K562 (cell line): ENCODE measurements around the gene EFS. TPM values are rescaled to one million over a fixed set of nuclear protein-coding genes. Genes with fewer than 3 reads are reported as not detected.

Experiments
- ATAC-seq: fragments of 200-7000 bp; cut with Tn5 transposase; 3 replicates; pipeline ENCODE4 v1.9.1; 2020; ENCODE audit warnings: moderate library complexity
- BruUV-seq: library from RNA; stranded (reverse); fragments of 400-500 nt; replicated peaks from 2 replicates; lab custom pipeline; 2021; lab: Mats Ljungman, UMichigan
- CTCF ChIA-PET: fragments of 300-600 bp; formaldehyde crosslinking; extraction: SDS; loops from one replicate; lab custom pipeline; 2021; ENCODE audit warnings: low intra/inter-chr PET ratio; lab: Yijun Ruan, JAX
- POLR2A ChIA-PET: fragments of 300-600, 350-650 bp; sonication (Branson Sonifier 250); formaldehyde crosslinking; extraction: SDS; loops from one replicate; lab custom pipeline; 2021; ENCODE audit warnings: antibody characterized with exemption, inconsistent platforms; lab: Yijun Ruan, JAX
- DNase-seq, 4 experiments: peaks; one replicate each; pipeline versions ENCODE4 v3.0.0 to v3.0.0-alpha.2; 2011 to 2018; ENCODE audit warnings: low spot score in 3 of 4, mixed read lengths in 3 of 4; ENCODE audit errors: extremely low read depth in 1 of 4
- FAIRE-seq: peaks from 2 replicates; lab custom pipeline; 2011; peaks lifted over from hg19 to GRCh38; lab: Jason Lieb, UNC
- H2AFZ ChIP-seq: 2 replicates; pipeline ENCODE4 v1.6.0; 2011; ENCODE audit warnings: low read depth, low read length, control low read depth, inconsistent platforms
- H3K27ac ChIP-seq: fragments of 200-600 bp; 3 replicates; pipeline ENCODE4 v1.8.0; 2011; ENCODE audit warnings: low read depth, mild to moderate bottlenecking, control low read depth, inconsistent platforms, low read length, moderate library complexity, mixed read lengths; ENCODE audit errors: extremely low read depth
- H3K27me3 ChIP-seq, 2 experiments: fragments of 300-600 bp in 1 of 2; 2 replicates in 1 of 2; 3 replicates in 1 of 2; pipeline versions ENCODE4 v1.6.0 to v1.8.0; 2011; ENCODE audit warnings: inconsistent platforms in 2 of 2, low read length in 2 of 2, mild to moderate bottlenecking in 1 of 2, mixed read lengths in 1 of 2, moderate library complexity in 1 of 2; ENCODE audit not compliant: control insufficient read depth in 2 of 2, insufficient read depth in 2 of 2
- H3K36me3 ChIP-seq: fragments of 300-600 bp; 3 replicates; pipeline ENCODE4 v1.8.0; 2011; ENCODE audit warnings: mild to moderate bottlenecking, low read length, inconsistent platforms; ENCODE audit not compliant: control insufficient read depth, insufficient read depth
- H3K4me1 ChIP-seq, 2 experiments: fragments of 200-600 bp in 1 of 2; replicated peaks in 1 of 2; 2 replicates in 1 of 2; 3 replicates in 1 of 2; pipeline versions ENCODE4 v1.5.1 to v1.8.0; 2011; ENCODE audit warnings: inconsistent platforms in 2 of 2, low read length in 2 of 2, mild to moderate bottlenecking in 1 of 2, mixed read lengths in 1 of 2, moderate library complexity in 1 of 2; ENCODE audit not compliant: control insufficient read depth in 2 of 2, insufficient read depth in 2 of 2
- H3K4me2 ChIP-seq: 2 replicates; pipeline ENCODE4 v1.6.1; 2011; ENCODE audit warnings: low read length, control low read depth, inconsistent platforms, mixed read lengths; ENCODE audit not compliant: insufficient read depth
- H3K4me3 ChIP-seq: fragments of 200-600 bp; sonication (generic), shearing (Covaris generic); 2 replicates; pipeline ENCODE4 v1.5.1; 2016; ENCODE audit warnings: control low read depth, inconsistent platforms
- H3K79me2 ChIP-seq: fragments of 200-600 bp; 3 replicates; pipeline ENCODE4 v1.8.0; 2011; ENCODE audit warnings: low read length, inconsistent platforms; ENCODE audit not compliant: control insufficient read depth, insufficient read depth
- H3K9ac ChIP-seq, 2 experiments: 2 replicates each; pipeline versions ENCODE4 v1.6.0 to v1.6.1; 2011; ENCODE audit warnings: low read depth in 2 of 2, low read length in 2 of 2, control low read depth in 1 of 2, inconsistent platforms in 1 of 2, mild to moderate bottlenecking in 1 of 2, mixed read lengths in 1 of 2; ENCODE audit not compliant: insufficient read depth in 1 of 2
- H3K9me1 ChIP-seq: one replicate; pipeline ENCODE4 v1.6.0; 2011; ENCODE audit warnings: inconsistent platforms, mild to moderate bottlenecking, low read length, moderate library complexity; ENCODE audit not compliant: control insufficient read depth, insufficient read depth
- H3K9me3 ChIP-seq: replicated peaks from 2 replicates; pipeline ENCODE4 v1.5.1; 2011; ENCODE audit warnings: low read depth, low read length, inconsistent platforms; ENCODE audit not compliant: control insufficient read depth, insufficient read depth
- H4K20me1 ChIP-seq: replicated peaks from 2 replicates; pipeline ENCODE4 v1.6.1; 2011; ENCODE audit warnings: low read length, inconsistent platforms, mixed read lengths; ENCODE audit not compliant: control insufficient read depth, insufficient read depth
- ARID1B ChIP-seq: fragments of 450-650 bp; IDR thresholded peaks from 2 replicates; pipeline ENCODE4 v1.6.1; 2016; ENCODE audit warnings: antibody characterized with exemption, mild to moderate bottlenecking, inconsistent platforms
- BDP1 ChIP-seq: IDR thresholded peaks from 3 replicates; pipeline ENCODE4 v1.6.1; 2011; ENCODE audit not compliant: insufficient read length, insufficient read depth
- CXXC5 ChIP-seq: fragments of 250-450 bp; sonication (Bioruptor Pico); IDR thresholded peaks from 2 replicates; pipeline ENCODE4 v1.8.0; 2022; ENCODE audit warnings: inconsistent platforms, mild to moderate bottlenecking, moderate library complexity
- FOXM1 ChIP-seq, 2 experiments: fragments of 450-650 bp in 1 of 2; sonication (generic) in 1 of 2; formaldehyde crosslinking in 1 of 2; IDR thresholded peaks; 2 replicates each; pipeline versions ENCODE4 v1.6.1 to v1.9.0; 2017 to 2022; ENCODE audit warnings: low read depth in 2 of 2, mild to moderate bottlenecking in 2 of 2, missing genetic modification reagents in 1 of 2, moderate library complexity in 1 of 2
- MBD1 ChIP-seq: fragments of 250-450 bp; sonication (Bioruptor Pico); IDR thresholded peaks from 2 replicates; pipeline ENCODE4 v1.8.0; 2022; ENCODE audit warnings: inconsistent platforms
- NFXL1 ChIP-seq: fragments of 450-650 bp; formaldehyde crosslinking; IDR thresholded peaks from 2 replicates; pipeline ENCODE4 v1.4.0; 2021; ENCODE audit warnings: mild to moderate bottlenecking
- NR2F6 ChIP-seq: fragments of 450-650 bp; formaldehyde crosslinking; IDR thresholded peaks from 2 replicates; pipeline ENCODE4 v1.4.0; 2020; ENCODE audit warnings: mild to moderate bottlenecking
- PHB2 ChIP-seq: fragments of 450-650 bp; IDR thresholded peaks from 2 replicates; pipeline ENCODE4 v1.6.1; 2017; ENCODE audit warnings: low read depth
- POLR2AphosphoS2 ChIP-seq: IDR thresholded peaks from 2 replicates; pipeline ENCODE4 v1.6.1; 2012; ENCODE audit warnings: low read length, improper control_type of control experiment
- STAT5B ChIP-seq: fragments of 250-450 bp; sonication (Bioruptor Pico); IDR thresholded peaks from 2 replicates; pipeline ENCODE4 v1.8.0; 2021; ENCODE audit warnings: mild to moderate bottlenecking, inconsistent platforms
- TFAP4 ChIP-seq: sonication (generic); formaldehyde crosslinking; IDR thresholded peaks from 2 replicates; pipeline ENCODE4 v1.8.0; 2022; ENCODE audit warnings: missing genetic modification reagents, mild to moderate bottlenecking, moderate library complexity, borderline replicate concordance
- ZBTB1 ChIP-seq: sonication (generic); formaldehyde crosslinking; IDR thresholded peaks from 2 replicates; pipeline ENCODE4 v1.8.1; 2023; ENCODE audit warnings: missing genetic modification reagents, low read depth, mild to moderate bottlenecking, borderline replicate concordance
- ZBTB11 ChIP-seq, 3 experiments: fragments of 200-800 bp in 1 of 3; fragments of 250-450 bp in 1 of 3; fragments of 450-650 bp in 1 of 3; sonication (Bioruptor Pico) in 1 of 3; sonication (Bioruptor generic) in 1 of 3; formaldehyde crosslinking in 1 of 3; IDR thresholded peaks; 2 replicates each; pipeline versions ENCODE4 v1.6.1 to v1.8.0; 2016 to 2022; ENCODE audit warnings: mild to moderate bottlenecking in 2 of 3, missing genetic modification characterization in 2 of 3, missing compliant biosample characterization in 1 of 3, moderate library complexity in 1 of 3
- ZC3H4 ChIP-seq: sonication (generic); formaldehyde crosslinking; IDR thresholded peaks from 2 replicates; pipeline ENCODE4 v1.9.0; 2021; ENCODE audit warnings: missing genetic modification reagents, borderline replicate concordance
- ZKSCAN3 ChIP-seq: fragments of 250-450 bp; sonication (Bioruptor Pico); IDR thresholded peaks from 2 replicates; pipeline ENCODE4 v1.4.0; 2020
- ZNF354B ChIP-seq: fragments of 250-450 bp; sonication (Bioruptor Pico); IDR thresholded peaks from 2 replicates; pipeline ENCODE4 v1.4.0; 2020
- ZNF717 ChIP-seq: fragments of 250-450 bp; sonication (Bioruptor Pico); IDR thresholded peaks from 2 replicates; pipeline ENCODE4 v1.5.0; 2021
- WGBS: fragments of 100-300 bp; shearing (Covaris generic); methylation state at CpG from one replicate; pipeline ENCODE4 v1.1.6; 2016; ENCODE audit warnings: low coverage, mixed read lengths; ENCODE audit not compliant: insufficient coverage; ENCODE audit errors: missing lambda C conversion rate; 5-methylcytosine and 5-hydroxymethylcytosine counted together
- in situ Hi-C: fragments of 300-500 bp; cut with MboI; formaldehyde crosslinking; loops from 4 replicates; pipeline ENCODE4 v1.15.0; 2018; ENCODE audit warnings: inconsistent platforms, mixed read lengths
- intact Hi-C: fragments of 100-400 bp; cut with micrococcal nuclease; formaldehyde crosslinking; loops from 2 replicates; pipeline ENCODE4 v1.14.2; 2022
- polyA plus RNA-seq, 8 experiments: library from polyadenylated mRNA; depleted of rRNA in 4 of 8; stranded (reverse) in 5 of 8; unstranded in 3 of 8; fragments of >200 nt; fragmentation: Nextera tagmentation in 2 of 8; fragmentation: Illumina TruSeq in 1 of 8; extraction: Ambion mirVana in 2 of 8; extraction: Trizol in 1 of 8; gene quantifications; 2 replicates each; pipeline versions ENCODE4 v1.2.1 to v1.2.3, GENCODE V29; 2011 to 2014; ENCODE audit warnings: inconsistent platforms in 1 of 8, missing spikeins in 1 of 8
- total RNA-seq, 7 experiments: library from RNA; depleted of rRNA in 6 of 7; stranded (reverse); fragments of >200 nt in 6 of 7; fragmentation: Illumina TruSeq in 2 of 7; extraction: Trizol in 2 of 7; gene quantifications; 2 replicates each; pipeline versions ENCODE4 v1.2.1 to v1.2.3, GENCODE V29; 2011 to 2021; ENCODE audit warnings: low replicate concordance in 1 of 7

The EFS gene
- total and polyA plus RNA-seq, 9 of the 15 experiments (the other 6 are each of a cell fraction or from before 2014, with no cell fraction given) = 0.01 to 0.03 TPM; not detected in 7

GRCh38 chr14:23407516-23408306, 42.7 kb upstream of the EFS start, which contains the start of gene MYH6:
TSS of gene MYH6 (minus strand) at chr14:23408273. CDS start at chr14:23407223, 1,050 bp downstream.
- ATAC-seq = no peak
- POLR2A ChIA-PET = no interaction called here
- no peaks in the 10 kb centered on the region for H3K9me3 ChIP-seq
- TF ChIP-seq MBD1 (CRISPR knock-in tag) (no peak), NR2F6 (no peak), FOXM1 (IDR thresholded peaks at IDR 0.05; ENCODE audit: low read depth) (no peak), FOXM1 (CRISPR knock-in tag; IDR thresholded peaks at IDR 0.05; ENCODE audit: low read depth) (no peak), ZBTB1 (no peak), POLR2AphosphoS2 (no peak), ARID1B (no peak), PHB2 (no peak), BDP1 (no peak), TFAP4 (CRISPR knock-in tag) (no peak), STAT5B (CRISPR knock-in tag) (no peak), ZKSCAN3 (no peak), ZNF717 (CRISPR knock-in tag) (no peak), NFXL1 (CRISPR knock-in tag) (no peak), CXXC5 (no peak), ZNF354B (CRISPR knock-in tag) (no peak), ZBTB11 (CRISPR knock-in tag; IDR thresholded peaks at IDR 0.05) (no peak), ZC3H4 (no peak)

More at GRCh38 chr14:23407516-23408306, 42.7 kb upstream of the EFS start, which contains the start of gene MYH6:
- H2AFZ ChIP-seq = no peak within 1 kb of the TSS
- no TSS peak for BruUV-seq
- DNase-seq = no peak
- H3K79me2 ChIP-seq = no peaks in the 10 kb centered on the region
- intact Hi-C loops = no loop called here
- no peak for FAIRE-seq
- no peak within 1 kb of the TSS for H3K4me3 ChIP-seq
- no peak within 1 kb of the TSS for H3K9ac ChIP-seq
- CTCF ChIA-PET = no interaction called here
- H3K36me3 ChIP-seq = no peaks in the 10 kb centered on the region
- H4K20me1 ChIP-seq = no peaks in the 10 kb centered on the region
- 2% methylated on average over 13 of the region's 15 CpGs for WGBS
- H3K27me3 ChIP-seq = peaks cover 22 to 89% of the 10 kb centered on the region in 2 experiments; a peak in 4 of 5 replicates
- H3K4me2 ChIP-seq = no peak within 1 kb of the TSS
- no peak within 1 kb of the TSS for H3K27ac ChIP-seq
- H3K9me1 ChIP-seq = no peaks in the 10 kb centered on the region
- in situ Hi-C loops = no loop called here
- no peaks in the 10 kb centered on the region; a peak in 1 of 5 replicates for H3K4me1 ChIP-seq
